Hypothalamus (tissue), 51 donors: Measurements from ENCODE around the gene NCF4.
A peak's percentile ranks its signal among the peaks of the same experiment; 100 is the strongest.

Source experiments
- DNase-seq, 51 donors: peaks; one replicate each; lab custom pipeline; 2025; lab: John Stamatoyannopoulos, UW

The NCF4 gene

GRCh38 chr22:36860821-36861659 is at the start of gene NCF4:
NCF4 (plus strand) TSS chr22:36861006; CDS start chr22:36861172, 166 bp downstream.
- peak in 35 of 51 donors; percentile 3 to 56 (median 24) for DNase-seq

- no peak for DNase-seq
Measured at GRCh38 chr22:36811094-36811800, 49.6 kb upstream of the NCF4 start.

GRCh38 chr22:36814801-36815200 is 46.0 kb upstream of the NCF4 start:
- DNase-seq, result no peak

GRCh38 chr22:36815558-36816338 is 45.1 kb upstream of the NCF4 start:
- no peak for DNase-seq

GRCh38 chr22:36816339-36816635 is 44.5 kb upstream of the NCF4 start:
- DNase-seq, result no peak

GRCh38 chr22:36816636-36817524 is 43.9 kb upstream of the NCF4 start, which contains the start of gene PVALB:
PVALB (minus strand) TSS chr22:36817035; CDS start chr22:36817005, 30 bp downstream.
- DNase-seq, result peak in 7 of 51 donors; percentile 8 to 29 (median 20)

- DNase-seq, result no peak
Measured at GRCh38 chr22:36817525-36817848, 43.3 kb upstream of the NCF4 start.

- no peak for DNase-seq
Measured at GRCh38 chr22:36818010-36818642, 42.7 kb upstream of the NCF4 start.

- no peak for DNase-seq
Measured at GRCh38 chr22:36819112-36819511, 41.7 kb upstream of the NCF4 start.

- DNase-seq, result no peak
Measured at GRCh38 chr22:36822581-36822980, 38.2 kb upstream of the NCF4 start.

GRCh38 chr22:36823186-36823839 is 37.5 kb upstream of the NCF4 start:
- no peak for DNase-seq

GRCh38 chr22:36824655-36825054 is 36.2 kb upstream of the NCF4 start:
- DNase-seq, result no peak

- DNase-seq, result no peak
Measured at GRCh38 chr22:36826262-36826661, 34.5 kb upstream of the NCF4 start.

GRCh38 chr22:36828815-36829214 is 32.0 kb upstream of the NCF4 start:
- DNase-seq, result no peak

- no peak for DNase-seq
Measured at GRCh38 chr22:36829370-36830002, 31.3 kb upstream of the NCF4 start.

- DNase-seq, result no peak
Measured at GRCh38 chr22:36830601-36831000, 30.2 kb upstream of the NCF4 start.

GRCh38 chr22:36831206-36831605 is 29.6 kb upstream of the NCF4 start:
- DNase-seq, result no peak

GRCh38 chr22:36831717-36832116 is 29.1 kb upstream of the NCF4 start:
- no peak for DNase-seq

GRCh38 chr22:36833073-36833472 is 27.7 kb upstream of the NCF4 start:
- DNase-seq, result no peak
